Right lobe of liver (tissue), 6 donors: ENCODE measurements around the gene KRTAP21-1. TPM values are rescaled to one million over a fixed set of nuclear protein-coding genes. Genes with fewer than 3 reads are reported as not detected.

Source experiments
- ATAC-seq, 4 donors: fragments of 200-7000 bp; cut with Tn5 transposase; one replicate each; pipeline ENCODE4 v1.9.1; 2020; ENCODE audit warnings: mild to moderate bottlenecking in 4 of 4, moderate library complexity in 4 of 4
- DNase-seq, 3 donors: peaks; one replicate each; pipeline ENCODE4 v3.0.0-alpha.2; 2020
- H3K27ac ChIP-seq, 3 donors: fragments of 200-600 bp; one replicate each; pipeline ENCODE4 v1.8.0; 2022
- H3K27me3 ChIP-seq, 2 donors: fragments of 200-600 bp; one replicate each; pipeline ENCODE4 v1.8.0; 2022
- H3K36me3 ChIP-seq, 4 donors: fragments of 200-600 bp; sonication (generic) in 1 of 4; one replicate each; pipeline versions ENCODE4 v1.5.1 to v1.8.0; 2017 to 2022; ENCODE audit warnings: control low read depth in 1 of 4
- H3K4me1 ChIP-seq, 4 donors: fragments of 200-600 bp; sonication (generic) in 1 of 4; one replicate each; pipeline versions ENCODE4 v1.5.1 to v1.8.0; 2017 to 2022; ENCODE audit warnings: control low read depth in 1 of 4
- H3K4me3 ChIP-seq, 3 donors: fragments of 200-600 bp; one replicate each; pipeline ENCODE4 v1.8.0; 2022
- H3K9me3 ChIP-seq, 4 donors: fragments of 200-600 bp; sonication (generic) in 1 of 4; one replicate each; pipeline versions ENCODE4 v1.5.1 to v1.8.0; 2017 to 2022; ENCODE audit warnings: control low read depth in 1 of 4
- POLR2A ChIP-seq: fragments of 450-650 bp; IDR thresholded peaks from one replicate; pipeline ENCODE4 v1.6.1; 2017; ENCODE audit warnings: antibody characterized with exemption, mild to moderate bottlenecking
- WGBS: methylation state at CpG from one replicate; pipeline ENCODE4 v1.1.6; 2018; ENCODE audit warnings: low coverage, low lambda C conversion rate; ENCODE audit not compliant: insufficient coverage; ENCODE audit errors: missing lambda C conversion rate; 5-methylcytosine and 5-hydroxymethylcytosine counted together
- intact Hi-C, 2 donors: fragments of 100-400 bp; cut with DNase I; formaldehyde crosslinking; loops; one replicate each; pipeline versions ENCODE4 v1.11.2 to v1.14.1; 2022
- small RNA-seq, 2 experiments: library from RNA; depleted of rRNA; stranded (forward); fragments of <200 nt; gene quantifications; one replicate each; pipeline ENCODE3, GENCODE V24; 2016
- total RNA-seq, 6 experiments: library from RNA; depleted of rRNA in 2 of 6; stranded (reverse); fragments of >200 nt in 2 of 6; fragmentation: NEBNext Ultra II Directional in 3 of 6; extraction: Animal tissue kit (Norgen Biotek cat#: 25700) in 3 of 6; gene quantifications; one replicate each; pipeline versions ENCODE4 v1.1.0 to v1.2.4, GENCODE V29; 2016 to 2023
- TF ChIP-seq, protein P1 (sequence below), 4 donors: fragments of 200-600 bp in 3 of 4; fragments of 450-650 bp in 1 of 4; IDR thresholded peaks; one replicate each; pipeline versions ENCODE4 v1.5.1 to v1.8.0; 2016 to 2022; ENCODE audit warnings: antibody characterized with exemption in 4 of 4, mild to moderate bottlenecking in 2 of 4
- donor health status: DM: no; HTN: yes; CAD: no.
- donor health status: DM: no; HTN: no; CAD: no.
- donor health status: DM: no; HTN: no; CAD: no.
- donor health status: DM: no; HTN: yes; CAD: no.
- donor health status: DM: no; HTN: yes; CAD: no.

The KRTAP21-1 gene
- total RNA-seq, 6 experiments from 2014 or later, result not detected

- no peak overlapping the region for H3K4me3 ChIP-seq
- no peak for DNase-seq
- no peaks in the 10 kb centered on the region for H3K36me3 ChIP-seq
- TF ChIP-seq, protein P1, sequence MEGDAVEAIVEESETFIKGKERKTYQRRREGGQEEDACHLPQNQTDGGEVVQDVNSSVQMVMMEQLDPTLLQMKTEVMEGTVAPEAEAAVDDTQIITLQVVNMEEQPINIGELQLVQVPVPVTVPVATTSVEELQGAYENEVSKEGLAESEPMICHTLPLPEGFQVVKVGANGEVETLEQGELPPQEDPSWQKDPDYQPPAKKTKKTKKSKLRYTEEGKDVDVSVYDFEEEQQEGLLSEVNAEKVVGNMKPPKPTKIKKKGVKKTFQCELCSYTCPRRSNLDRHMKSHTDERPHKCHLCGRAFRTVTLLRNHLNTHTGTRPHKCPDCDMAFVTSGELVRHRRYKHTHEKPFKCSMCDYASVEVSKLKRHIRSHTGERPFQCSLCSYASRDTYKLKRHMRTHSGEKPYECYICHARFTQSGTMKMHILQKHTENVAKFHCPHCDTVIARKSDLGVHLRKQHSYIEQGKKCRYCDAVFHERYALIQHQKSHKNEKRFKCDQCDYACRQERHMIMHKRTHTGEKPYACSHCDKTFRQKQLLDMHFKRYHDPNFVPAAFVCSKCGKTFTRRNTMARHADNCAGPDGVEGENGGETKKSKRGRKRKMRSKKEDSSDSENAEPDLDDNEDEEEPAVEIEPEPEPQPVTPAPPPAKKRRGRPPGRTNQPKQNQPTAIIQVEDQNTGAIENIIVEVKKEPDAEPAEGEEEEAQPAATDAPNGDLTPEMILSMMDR (IDR thresholded peaks at IDR 0.05), result no peak
- TF ChIP-seq POLR2A, result no peak
- intact Hi-C loops, result no loop called here
- no peaks in the 10 kb centered on the region for H3K27me3 ChIP-seq
- WGBS, result 56% methylated on average over 2 of the region's 2 CpGs
- no peaks in the 10 kb centered on the region for H3K4me1 ChIP-seq
- H3K27ac ChIP-seq, result no peak overlapping the region
- no peak for ATAC-seq
- no peaks in the 10 kb centered on the region for H3K9me3 ChIP-seq
These were observed 40.3 kb downstream of the KRTAP21-1 start for GRCh38 chr21:30714946-30715345.

DNA sequence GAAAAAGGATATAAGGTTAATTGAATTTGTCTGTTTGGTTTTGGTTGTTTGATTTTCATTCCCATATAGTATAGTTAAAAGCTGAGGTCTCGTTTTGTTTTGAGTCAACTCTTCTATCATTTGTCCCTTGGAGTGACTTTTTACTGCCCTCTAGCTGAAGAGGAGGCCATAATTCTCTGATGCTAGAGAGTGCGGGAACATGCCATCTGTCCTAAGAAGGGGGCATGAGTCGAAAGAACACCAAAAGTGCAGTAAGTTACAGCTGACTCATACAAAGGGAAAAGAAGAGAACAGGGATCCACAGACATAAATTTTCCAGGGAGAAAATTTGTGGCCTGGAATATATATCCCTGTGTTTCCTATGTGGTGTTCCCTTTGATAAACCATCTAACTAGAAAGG lies 40.8 kb downstream of the KRTAP21-1 start:
- Histone ChIP-seq H3K27ac (no peak overlapping the region), H3K9me3 (no peaks in the 10 kb centered on the region), H3K27me3 (no peaks in the 10 kb centered on the region), H3K4me3 (no peak overlapping the region), H3K4me1 (no peaks in the 10 kb centered on the region), H3K36me3 (no peaks in the 10 kb centered on the region)
- intact Hi-C loops, result no loop called here
- 52% methylated on average over 3 of the region's 3 CpGs for WGBS
- TF ChIP-seq POLR2A, result no peak
- ATAC-seq (no peak), DNase-seq (no peak)

DNA sequence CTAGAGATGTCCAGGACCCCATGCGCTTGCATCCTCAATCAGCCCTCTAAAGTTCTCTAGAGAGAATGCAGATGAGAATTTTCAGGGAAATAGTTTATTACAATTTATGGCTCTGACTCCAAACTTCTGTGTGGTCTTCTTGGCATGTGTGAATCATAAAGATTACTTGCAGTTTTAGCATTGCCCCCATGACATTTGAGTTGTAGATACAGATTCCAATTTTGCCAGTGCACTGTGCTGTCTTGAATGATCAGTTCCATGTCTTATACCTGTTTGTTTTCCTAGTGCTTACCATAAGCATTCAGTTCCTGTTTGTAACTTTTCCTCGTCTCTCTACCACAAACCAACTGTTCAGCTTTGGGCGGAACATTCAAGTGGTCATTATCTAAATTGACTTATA lies 41.5 kb downstream of the KRTAP21-1 start:
- H3K9me3 ChIP-seq, result no peaks in the 10 kb centered on the region
- H3K27ac ChIP-seq, result no peak overlapping the region
- TF ChIP-seq, protein P1 (IDR thresholded peaks at IDR 0.05), result no peak
- TF ChIP-seq POLR2A, result no peak
- intact Hi-C loops, result no loop called here
- H3K4me1 ChIP-seq, result no peaks in the 10 kb centered on the region
- no peak overlapping the region for H3K4me3 ChIP-seq
- WGBS, result 60% methylated on average over 3 of the region's 3 CpGs
- ATAC-seq (no peak), DNase-seq (no peak)
- no peaks in the 10 kb centered on the region for H3K36me3 ChIP-seq
- no peaks in the 10 kb centered on the region for H3K27me3 ChIP-seq

DNA sequence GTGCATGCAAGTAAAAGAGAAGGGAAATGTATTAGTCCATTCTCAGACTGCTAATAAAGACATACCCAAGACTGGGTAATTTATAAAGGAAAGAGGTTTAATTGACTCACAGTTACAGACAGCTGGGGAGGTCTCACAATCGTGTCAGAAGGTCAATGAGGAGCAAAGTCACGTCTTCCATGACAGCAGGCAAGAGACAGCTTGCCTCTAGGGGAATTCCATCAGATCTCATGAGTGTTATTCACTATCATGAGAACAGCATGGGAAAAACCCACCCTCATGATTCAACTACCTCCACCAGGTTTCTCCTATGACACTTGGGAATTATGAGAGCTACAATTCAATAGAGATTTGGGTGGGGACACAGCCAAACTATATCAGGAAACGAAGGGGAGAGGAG lies 44.7 kb downstream of the KRTAP21-1 start:
- intact Hi-C loops, result no loop called here
- no peak for TF ChIP-seq POLR2A
- TF ChIP-seq, protein P1 (IDR thresholded peaks at IDR 0.05), result no peak
- ATAC-seq (no peak), DNase-seq (no peak)
- no peak overlapping the region for H3K4me3 ChIP-seq
- H3K4me1 ChIP-seq, result no peaks in the 10 kb centered on the region
- WGBS, result 17% methylated on average over 3 of the region's 3 CpGs
- no peaks in the 10 kb centered on the region for H3K9me3 ChIP-seq
- H3K36me3 ChIP-seq, result no peaks in the 10 kb centered on the region
- H3K27ac ChIP-seq, result no peak overlapping the region
- H3K27me3 ChIP-seq, result no peaks in the 10 kb centered on the region

- TF ChIP-seq, protein P1 (IDR thresholded peaks at IDR 0.05), result no peak
- TF ChIP-seq POLR2A, result no peak
- H3K27ac ChIP-seq, result no peak overlapping the region
- DNase-seq (no peak), ATAC-seq (no peak)
- H3K9me3 ChIP-seq, result no peaks in the 10 kb centered on the region
- H3K4me1 ChIP-seq, result no peaks in the 10 kb centered on the region
- intact Hi-C loops, result no loop called here
- no peaks in the 10 kb centered on the region for H3K27me3 ChIP-seq
- no peaks in the 10 kb centered on the region for H3K36me3 ChIP-seq
- H3K4me3 ChIP-seq, result no peak overlapping the region
These were observed 47.8 kb downstream of the KRTAP21-1 start for GRCh38 chr21:30707409-30707808.

Small RNA genes lying within 50 kb of the gene (small RNA-seq; reads per million reads assigned to genes)
- gene AP000244.1 (0 reads per million in 2 experiments), gene KRTAP21-3 (0 reads per million in 2 experiments), gene KRTAP8-2P (0 reads per million in 2 experiments)

Other genes with a start within 250 kb of the KRTAP21-1 start
- gene KRTAP19-6, start 213.6 kb downstream of the KRTAP21-1 start, total RNA-seq, result not detected
- not detected for gene KRTAP19-7, start 194.1 kb downstream of the KRTAP21-1 start, total RNA-seq
- not detected for gene KRTAP22-2, start 165.0 kb downstream of the KRTAP21-1 start, total RNA-seq
- not detected for gene KRTAP6-3, start 163.0 kb downstream of the KRTAP21-1 start, total RNA-seq
- gene KRTAP6-2, start 156.5 kb downstream of the KRTAP21-1 start, total RNA-seq, result not detected
- not detected for gene KRTAP22-1, start 154.3 kb downstream of the KRTAP21-1 start, total RNA-seq
- not detected for gene KRTAP6-1, start 141.5 kb downstream of the KRTAP21-1 start, total RNA-seq
- gene KRTAP20-1, start 139.0 kb downstream of the KRTAP21-1 start, total RNA-seq, result not detected
- gene KRTAP20-4, start 134.8 kb downstream of the KRTAP21-1 start, total RNA-seq, result not detected
- gene KRTAP20-2, start 120.2 kb downstream of the KRTAP21-1 start, total RNA-seq, result not detected
- gene KRTAP20-3, start 112.6 kb downstream of the KRTAP21-1 start, total RNA-seq, result not detected
- gene KRTAP21-3, start 36.7 kb downstream of the KRTAP21-1 start, total RNA-seq, result not detected
- gene KRTAP21-2, start 8.2 kb downstream of the KRTAP21-1 start, total RNA-seq, result not detected
- gene KRTAP8-1, start 57.8 kb upstream of the KRTAP21-1 start, total RNA-seq, result not detected
- not detected for gene KRTAP7-1, start 74.3 kb upstream of the KRTAP21-1 start, total RNA-seq
- gene KRTAP11-1, start 126.2 kb upstream of the KRTAP21-1 start, total RNA-seq, result not detected